GM12878 (cell line): ENCODE results near the gene CTDNEP1. TPM values are rescaled to one million over a fixed set of nuclear protein-coding genes. Genes with fewer than 3 reads are reported as not detected.

Source experiments
- ATAC-seq: fragments of 200-7000 bp; cut with Tn5 transposase; 3 replicates; pipeline ENCODE4 v1.9.1; 2020; ENCODE audit warnings: mild to moderate bottlenecking, moderate library complexity
- BruUV-seq: library from RNA; stranded (reverse); fragments of 400-500 nt; replicated peaks from 2 replicates; lab custom pipeline; 2021; lab: Mats Ljungman, UMichigan
- CTCF ChIA-PET: fragments of 300-600 bp; sonication (Branson Sonifier 250); formaldehyde crosslinking; extraction: SDS; loops from one replicate; lab custom pipeline; 2021; ENCODE audit warnings: inconsistent platforms; lab: Yijun Ruan, JAX
- POLR2A ChIA-PET: fragments of 350-600 bp; formaldehyde crosslinking; extraction: SDS; loops from one replicate; lab custom pipeline; 2021; ENCODE audit warnings: inconsistent platforms; lab: Charles Lee
- RAD21 ChIA-PET: fragments of 300-600 bp; sonication (Branson Sonifier 250); formaldehyde crosslinking; loops from one replicate; lab custom pipeline; 2023; ENCODE audit warnings: antibody characterized with exemption; ENCODE audit not compliant: unreplicated experiment; lab: Charles Lee
- SMC1A ChIA-PET: fragments of 300-600 bp; sonication (Branson Sonifier 250); formaldehyde crosslinking; loops from one replicate; lab custom pipeline; 2023; ENCODE audit not compliant: unreplicated experiment, uncharacterized antibody; lab: Charles Lee
- DNase-seq: peaks from one replicate; pipeline ENCODE4 v3.0.0-alpha.2; 2011; ENCODE audit warnings: low read depth, low spot score
- FAIRE-seq: peaks from 3 replicates; lab custom pipeline; 2011; peaks lifted over from hg19 to GRCh38; lab: Jason Lieb, UNC
- H2AFZ ChIP-seq: 2 replicates; pipeline ENCODE4 v1.6.0; 2011; ENCODE audit warnings: low read depth, low read length, control low read depth; ENCODE audit not compliant: control insufficient read depth
- H3K27ac ChIP-seq: 2 replicates; pipeline ENCODE4 v1.5.1; 2011; ENCODE audit warnings: control low read depth; ENCODE audit not compliant: control insufficient read depth, insufficient read depth
- H3K27me3 ChIP-seq, 2 experiments: replicated peaks in 1 of 2; 2 replicates each; pipeline versions ENCODE4 v1.6.0 to v1.6.1; 2011; ENCODE audit warnings: low read length in 1 of 2; ENCODE audit not compliant: control insufficient read depth in 2 of 2, insufficient read depth in 2 of 2
- H3K36me3 ChIP-seq, 2 experiments: 2 replicates each; pipeline ENCODE4 v1.5.1; 2011; ENCODE audit warnings: low read length in 1 of 2; ENCODE audit not compliant: control insufficient read depth in 2 of 2, insufficient read depth in 2 of 2
- H3K4me1 ChIP-seq: 2 replicates; pipeline ENCODE4 v1.6.1; 2011; ENCODE audit warnings: mild to moderate bottlenecking, low read length, moderate library complexity, mixed read lengths; ENCODE audit not compliant: control insufficient read depth, insufficient read depth
- H3K4me2 ChIP-seq: 2 replicates; pipeline ENCODE4 v1.6.0; 2011; ENCODE audit warnings: control low read depth; ENCODE audit not compliant: control insufficient read depth, insufficient read depth
- H3K4me3 ChIP-seq: fragments of 200-600 bp; sonication (generic); 2 replicates; pipeline ENCODE4 v1.5.1; 2016
- H3K79me2 ChIP-seq: 2 replicates; pipeline ENCODE4 v1.6.0; 2011; ENCODE audit warnings: low read length; ENCODE audit not compliant: control insufficient read depth, insufficient read depth
- H3K9ac ChIP-seq: 2 replicates; pipeline ENCODE4 v1.8.0; 2011; ENCODE audit warnings: low read length, control low read depth, mixed read lengths; ENCODE audit not compliant: control insufficient read depth, insufficient read depth
- H3K9me3 ChIP-seq: replicated peaks from 3 replicates; pipeline ENCODE4 v1.5.1; 2011; ENCODE audit warnings: mild to moderate bottlenecking, low read length; ENCODE audit not compliant: control insufficient read depth, insufficient read depth
- H4K20me1 ChIP-seq: 2 replicates; pipeline ENCODE4 v1.6.0; 2011; ENCODE audit not compliant: control insufficient read depth, insufficient read depth
- EP300 ChIP-seq, 2 experiments: fragments of 150-350 bp in 1 of 2; IDR thresholded peaks; 2 replicates each; pipeline ENCODE4 v1.6.1; 2011 to 2012; ENCODE audit warnings: low read depth in 2 of 2, low read length in 2 of 2, borderline replicate concordance in 1 of 2, improper control_type of control experiment in 1 of 2, inconsistent platforms in 1 of 2; ENCODE audit not compliant: control insufficient read depth in 1 of 2
- ESRRA ChIP-seq: IDR thresholded peaks from 2 replicates; pipeline ENCODE4 v1.6.1; 2012; ENCODE audit warnings: mild to moderate bottlenecking, low read length, improper control_type of control experiment
- HCFC1 ChIP-seq: fragments of 150-350 bp; IDR thresholded peaks from 2 replicates; pipeline ENCODE4 v1.6.1; 2014; ENCODE audit warnings: low read length
- JUND ChIP-seq: IDR thresholded peaks from 2 replicates; pipeline ENCODE4 v1.6.1; 2012; ENCODE audit warnings: low read depth, mild to moderate bottlenecking, low read length, improper control_type of control experiment, moderate library complexity
- STAT1 ChIP-seq: fragments of 450-650 bp; conservative IDR thresholded peaks from 2 replicates; pipeline ENCODE4 v1.6.1; 2014; ENCODE audit warnings: antibody characterized with exemption, mild to moderate bottlenecking
- YY1 ChIP-seq: IDR thresholded peaks from 2 replicates; pipeline ENCODE4 v1.6.1; 2011; ENCODE audit warnings: low read depth, mild to moderate bottlenecking, low read length
- ZNF274 ChIP-seq: IDR thresholded peaks from one replicate; pipeline ENCODE4 v1.8.0; 2011; ENCODE audit not compliant: insufficient read length, insufficient read depth
- WGBS: methylation state at CpG from one replicate; pipeline ENCODE4 v1.1.6; 2016; ENCODE audit warnings: low lambda C conversion rate; ENCODE audit not compliant: insufficient replicate concordance, insufficient coverage; ENCODE audit errors: missing lambda C conversion rate; 5-methylcytosine and 5-hydroxymethylcytosine counted together
- in situ Hi-C: fragments of 300-500 bp; cut with MboI; formaldehyde crosslinking; loops from 9 replicates; pipeline ENCODE4 v1.14.3; 2018; ENCODE audit warnings: mixed read lengths
- intact Hi-C: fragments of 100-400 bp; cut with micrococcal nuclease; formaldehyde crosslinking; loops from one replicate; pipeline ENCODE4 v1.14.2; 2022; ENCODE audit not compliant: unreplicated experiment
- polyA plus RNA-seq, 11 experiments: library from polyadenylated mRNA; depleted of rRNA in 4 of 11; unstranded in 6 of 11; stranded (reverse) in 5 of 11; fragments of >200 nt; fragmentation: Nextera tagmentation in 4 of 11; fragmentation: Illumina TruSeq in 1 of 11; extraction: Ambion mirVana in 4 of 11; extraction: Trizol in 1 of 11; gene quantifications; 1 replicate in 1 of 11; 2 replicates in 10 of 11; pipeline versions ENCODE4 v1.2.1 to v1.2.3, GENCODE V29; 2011 to 2016; ENCODE audit warnings: inconsistent platforms in 2 of 11, missing spikeins in 2 of 11, low read depth in 1 of 11
- total RNA-seq, 4 experiments: library from RNA; depleted of rRNA in 3 of 4; stranded (reverse); fragments of >200 nt in 3 of 4; fragmentation: Illumina TruSeq in 1 of 4; extraction: Trizol in 1 of 4; gene quantifications; 2 replicates each; pipeline versions ENCODE4 v1.2.1 to v1.2.3, GENCODE V29; 2013 to 2021
- TF ChIP-seq, protein P1 (sequence below): IDR thresholded peaks from 2 replicates; pipeline ENCODE4 v1.6.1; 2011; ENCODE audit warnings: borderline replicate concordance, low read depth, mild to moderate bottlenecking, moderate library complexity, mixed read lengths, low read length; ENCODE audit not compliant: insufficient read depth; ENCODE audit errors: extremely low read length
- TF ChIP-seq, protein P2 (sequence below): IDR thresholded peaks from 2 replicates; pipeline ENCODE4 v1.6.1; 2012; ENCODE audit warnings: mild to moderate bottlenecking, low read depth, low read length
- TF ChIP-seq, protein P3 (sequence below): fragments of 450-650 bp; IDR thresholded peaks from 2 replicates; pipeline ENCODE4 v1.6.1; 2016; ENCODE audit warnings: mild to moderate bottlenecking
- TF ChIP-seq, protein P4 (sequence below): fragments of 450-650 bp; IDR thresholded peaks from 2 replicates; pipeline ENCODE4 v1.6.1; 2017; ENCODE audit warnings: borderline replicate concordance

Gene CTDNEP1
- total and polyA plus RNA-seq, 10 of the 15 experiments (the other 5 are each of a cell fraction or from before 2014, with no cell fraction given), result 23.7 to 176 (median 30.3) TPM

DNA sequence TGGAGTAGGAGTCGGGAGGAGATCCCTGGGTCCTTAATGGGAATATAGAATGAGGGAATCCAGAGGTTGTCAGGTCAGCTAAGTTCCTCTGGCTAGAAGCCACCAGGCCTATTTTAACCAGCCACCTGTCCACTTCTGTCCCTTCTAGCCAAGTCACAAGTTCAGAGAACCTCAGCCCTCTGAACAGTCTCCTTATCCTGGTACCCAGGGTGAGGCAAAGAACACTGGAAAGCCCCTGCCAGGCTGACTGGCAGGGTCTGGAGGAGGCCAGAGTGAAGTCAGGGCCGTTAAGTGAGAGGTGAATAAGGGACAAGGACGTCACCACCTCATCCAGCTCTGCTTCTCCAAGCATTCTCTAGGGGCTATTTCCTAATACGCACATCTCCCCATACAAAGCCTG is 2.7 kb downstream of the CTDNEP1 start:
- WGBS, result 64% methylated on average over 4 of the region's 4 CpGs
- SMC1A ChIA-PET, result interaction anchor here (1.2 to 3.6 kb wide), 3 partner anchors 8 to 28 kb away, joined by 5 to 26 read pairs (median 16); partner anchors contain the start of genes ACADVL, GABARAP and PHF23
- intact Hi-C loops (no loop called here), in situ Hi-C loops (no loop called here)
- Histone ChIP-seq H3K4me3 (peak overlapping the region; percentile 90), H3K27me3 (no peaks in the 10 kb centered on the region), H4K20me1 (no peaks in the 10 kb centered on the region), H3K79me2 (peaks cover 60% of the 10 kb centered on the region), H2AFZ (no peak overlapping the region), H3K36me3 (peaks cover 8 to 19% of the 10 kb centered on the region in 2 experiments; a peak in 3 of 4 replicates), H3K9ac (peak overlapping the region; percentile 91), H3K4me1 (peaks cover 10% of the 10 kb centered on the region), H3K4me2 (peak overlapping the region; percentile 89), H3K9me3 (no peaks in the 10 kb centered on the region), H3K27ac (peak overlapping the region; percentile 87)
- CTCF ChIA-PET, result interaction anchor here (1.0 to 3.2 kb wide), 4 partner anchors 9 to 49 kb away, joined by 3 to 18 read pairs (median 8); partner anchors contain the start of genes ACADVL, DLG4 and PHF23
- RAD21 ChIA-PET, result interaction anchor here (1.2 kb wide), 2 partner anchors 8 to 634 kb away, joined by 3 to 9 read pairs; no protein-coding TSS in a partner anchor
- FAIRE-seq (no peak), ATAC-seq (no peak), DNase-seq (no peak)
- POLR2A ChIA-PET, result interaction anchor here (1.1 to 4.4 kb wide), 5 partner anchors 9 to 81 kb away, joined by 4 to 99 read pairs (median 7); partner anchors contain the start of genes ACADVL, DLG4, DVL2 and GABARAP
- TF ChIP-seq ZNF274 (no peak), HCFC1 (no peak), YY1 (no peak), JUND (no peak), STAT1 (no peak), ESRRA (no peak), EP300 (IDR thresholded peaks at IDR 0.05; ENCODE audit: borderline replicate concordance in 1 of 2, control insufficient read depth in 1 of 2, low read depth in 2 of 2, low read length in 2 of 2) (no peak)
- TF ChIP-seq, protein P1, sequence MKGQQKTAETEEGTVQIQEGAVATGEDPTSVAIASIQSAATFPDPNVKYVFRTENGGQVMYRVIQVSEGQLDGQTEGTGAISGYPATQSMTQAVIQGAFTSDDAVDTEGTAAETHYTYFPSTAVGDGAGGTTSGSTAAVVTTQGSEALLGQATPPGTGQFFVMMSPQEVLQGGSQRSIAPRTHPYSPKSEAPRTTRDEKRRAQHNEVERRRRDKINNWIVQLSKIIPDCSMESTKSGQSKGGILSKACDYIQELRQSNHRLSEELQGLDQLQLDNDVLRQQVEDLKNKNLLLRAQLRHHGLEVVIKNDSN, result no peak
- TF ChIP-seq, protein P2, sequence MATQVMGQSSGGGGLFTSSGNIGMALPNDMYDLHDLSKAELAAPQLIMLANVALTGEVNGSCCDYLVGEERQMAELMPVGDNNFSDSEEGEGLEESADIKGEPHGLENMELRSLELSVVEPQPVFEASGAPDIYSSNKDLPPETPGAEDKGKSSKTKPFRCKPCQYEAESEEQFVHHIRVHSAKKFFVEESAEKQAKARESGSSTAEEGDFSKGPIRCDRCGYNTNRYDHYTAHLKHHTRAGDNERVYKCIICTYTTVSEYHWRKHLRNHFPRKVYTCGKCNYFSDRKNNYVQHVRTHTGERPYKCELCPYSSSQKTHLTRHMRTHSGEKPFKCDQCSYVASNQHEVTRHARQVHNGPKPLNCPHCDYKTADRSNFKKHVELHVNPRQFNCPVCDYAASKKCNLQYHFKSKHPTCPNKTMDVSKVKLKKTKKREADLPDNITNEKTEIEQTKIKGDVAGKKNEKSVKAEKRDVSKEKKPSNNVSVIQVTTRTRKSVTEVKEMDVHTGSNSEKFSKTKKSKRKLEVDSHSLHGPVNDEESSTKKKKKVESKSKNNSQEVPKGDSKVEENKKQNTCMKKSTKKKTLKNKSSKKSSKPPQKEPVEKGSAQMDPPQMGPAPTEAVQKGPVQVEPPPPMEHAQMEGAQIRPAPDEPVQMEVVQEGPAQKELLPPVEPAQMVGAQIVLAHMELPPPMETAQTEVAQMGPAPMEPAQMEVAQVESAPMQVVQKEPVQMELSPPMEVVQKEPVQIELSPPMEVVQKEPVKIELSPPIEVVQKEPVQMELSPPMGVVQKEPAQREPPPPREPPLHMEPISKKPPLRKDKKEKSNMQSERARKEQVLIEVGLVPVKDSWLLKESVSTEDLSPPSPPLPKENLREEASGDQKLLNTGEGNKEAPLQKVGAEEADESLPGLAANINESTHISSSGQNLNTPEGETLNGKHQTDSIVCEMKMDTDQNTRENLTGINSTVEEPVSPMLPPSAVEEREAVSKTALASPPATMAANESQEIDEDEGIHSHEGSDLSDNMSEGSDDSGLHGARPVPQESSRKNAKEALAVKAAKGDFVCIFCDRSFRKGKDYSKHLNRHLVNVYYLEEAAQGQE, result no peak
- TF ChIP-seq, protein P3, sequence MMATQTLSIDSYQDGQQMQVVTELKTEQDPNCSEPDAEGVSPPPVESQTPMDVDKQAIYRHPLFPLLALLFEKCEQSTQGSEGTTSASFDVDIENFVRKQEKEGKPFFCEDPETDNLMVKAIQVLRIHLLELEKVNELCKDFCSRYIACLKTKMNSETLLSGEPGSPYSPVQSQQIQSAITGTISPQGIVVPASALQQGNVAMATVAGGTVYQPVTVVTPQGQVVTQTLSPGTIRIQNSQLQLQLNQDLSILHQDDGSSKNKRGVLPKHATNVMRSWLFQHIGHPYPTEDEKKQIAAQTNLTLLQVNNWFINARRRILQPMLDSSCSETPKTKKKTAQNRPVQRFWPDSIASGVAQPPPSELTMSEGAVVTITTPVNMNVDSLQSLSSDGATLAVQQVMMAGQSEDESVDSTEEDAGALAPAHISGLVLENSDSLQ, result no peak; the same call in 1 of the 2 replicates
- TF ChIP-seq, protein P4, sequence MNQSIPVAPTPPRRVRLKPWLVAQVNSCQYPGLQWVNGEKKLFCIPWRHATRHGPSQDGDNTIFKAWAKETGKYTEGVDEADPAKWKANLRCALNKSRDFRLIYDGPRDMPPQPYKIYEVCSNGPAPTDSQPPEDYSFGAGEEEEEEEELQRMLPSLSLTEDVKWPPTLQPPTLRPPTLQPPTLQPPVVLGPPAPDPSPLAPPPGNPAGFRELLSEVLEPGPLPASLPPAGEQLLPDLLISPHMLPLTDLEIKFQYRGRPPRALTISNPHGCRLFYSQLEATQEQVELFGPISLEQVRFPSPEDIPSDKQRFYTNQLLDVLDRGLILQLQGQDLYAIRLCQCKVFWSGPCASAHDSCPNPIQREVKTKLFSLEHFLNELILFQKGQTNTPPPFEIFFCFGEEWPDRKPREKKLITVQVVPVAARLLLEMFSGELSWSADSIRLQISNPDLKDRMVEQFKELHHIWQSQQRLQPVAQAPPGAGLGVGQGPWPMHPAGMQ, result no peak
- BruUV-seq, result no TSS peak
